Stimulated activated naive CD8-positive, alpha-beta T cell treated with anti-CD3 and anti-CD28 coated beads, Interleukin-15, Interleukin-2, amounts not matched to agents 100 U/mL and 50 U/mL, for 24 hours (primary cell): Measurements from ENCODE around the gene CCBE1.

ENCODE experiments used
- ATAC-seq: fragments of 150-1000 bp; cut with Tn5 transposase; one replicate; pipeline ENCODE4 v1.10.0; 2021
- DNase-seq: peaks from one replicate; pipeline ENCODE4 v3.0.0; 2021

The CCBE1 gene

GRCh38 chr18:59616501-59616900 lies 80.7 kb downstream of the CCBE1 start:
- DNase-seq (no peak), ATAC-seq (no peak)

GRCh38 chr18:59613903-59614302 lies 83.3 kb downstream of the CCBE1 start:
- no peak for DNase-seq
- ATAC-seq = no peak

DNA sequence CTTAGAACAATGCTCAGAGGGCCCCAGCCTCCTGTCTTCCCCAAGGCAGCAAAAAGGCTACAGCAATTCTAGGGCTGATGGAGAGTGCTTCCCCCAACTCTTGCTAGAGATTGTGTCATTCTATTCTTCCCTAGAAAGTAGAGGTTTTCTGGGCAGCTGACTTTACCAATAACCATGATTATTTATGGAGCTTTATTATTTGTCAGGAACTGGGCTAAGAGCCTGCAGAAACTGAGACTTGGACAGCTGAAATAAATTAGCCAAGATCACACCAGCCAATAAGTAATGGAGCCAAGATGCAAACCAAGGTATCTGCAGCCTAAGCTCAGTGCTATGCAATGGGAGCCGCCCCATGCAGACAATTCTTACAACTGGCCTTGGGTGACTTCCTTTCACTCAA lies 84.8 kb downstream of the CCBE1 start:
- DNase-seq (no peak), ATAC-seq (no peak)

DNA sequence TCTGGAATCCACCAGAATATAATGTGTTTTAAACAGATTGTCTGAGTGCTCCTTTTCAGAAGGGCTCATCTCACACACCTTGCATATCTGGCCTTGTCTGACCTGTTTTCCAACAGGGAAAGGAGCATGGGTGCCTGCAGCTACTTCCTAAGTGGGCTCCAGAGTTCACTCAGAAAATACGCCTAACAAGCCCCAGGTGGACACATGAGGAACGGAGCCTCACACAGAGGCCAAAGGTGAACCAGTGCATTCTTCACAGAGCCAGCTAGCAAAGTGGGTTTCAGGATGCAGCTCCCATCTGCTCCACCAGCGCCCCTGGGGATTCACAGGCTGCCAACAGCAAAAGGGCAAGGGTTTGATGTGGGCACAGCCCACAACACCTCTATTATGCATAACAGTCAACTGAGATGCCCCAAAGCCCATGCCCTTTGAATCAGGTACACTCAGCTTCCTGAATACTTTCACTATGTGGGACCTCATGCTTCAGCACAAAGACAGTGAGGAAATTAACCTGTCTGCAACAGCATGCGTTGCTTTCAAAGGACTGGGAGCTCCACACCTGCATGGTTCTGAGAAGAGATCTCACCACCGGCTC lies 86.6 kb downstream of the CCBE1 start:
- DNase-seq (no peak), ATAC-seq (no peak)

- no peak for ATAC-seq
- DNase-seq = no peak
Observed at GRCh38 chr18:59609654-59610053, 87.6 kb downstream of the CCBE1 start.

GRCh38 chr18:59607471-59607870 lies 89.8 kb downstream of the CCBE1 start:
- ATAC-seq (no peak), DNase-seq (no peak)

- ATAC-seq (no peak), DNase-seq (no peak)
Observed at GRCh38 chr18:59607078-59607379, 90.2 kb downstream of the CCBE1 start.

GRCh38 chr18:59606193-59607077 lies 90.8 kb downstream of the CCBE1 start:
- DNase-seq (no peak), ATAC-seq (no peak)

- no peak for ATAC-seq
- DNase-seq = no peak
Observed at GRCh38 chr18:59605633-59606192, 91.5 kb downstream of the CCBE1 start.

GRCh38 chr18:59604877-59605276 lies 92.3 kb downstream of the CCBE1 start:
- ATAC-seq = no peak

GRCh38 chr18:59597049-59597448 lies 100.2 kb downstream of the CCBE1 start:
- ATAC-seq (no peak), DNase-seq (no peak)

More at GRCh38 chr18:59604877-59605276, 92.3 kb downstream of the CCBE1 start:
- no peak for DNase-seq

GRCh38 chr18:59593291-59593717 lies 103.9 kb downstream of the CCBE1 start:
- no peak for ATAC-seq

DNA sequence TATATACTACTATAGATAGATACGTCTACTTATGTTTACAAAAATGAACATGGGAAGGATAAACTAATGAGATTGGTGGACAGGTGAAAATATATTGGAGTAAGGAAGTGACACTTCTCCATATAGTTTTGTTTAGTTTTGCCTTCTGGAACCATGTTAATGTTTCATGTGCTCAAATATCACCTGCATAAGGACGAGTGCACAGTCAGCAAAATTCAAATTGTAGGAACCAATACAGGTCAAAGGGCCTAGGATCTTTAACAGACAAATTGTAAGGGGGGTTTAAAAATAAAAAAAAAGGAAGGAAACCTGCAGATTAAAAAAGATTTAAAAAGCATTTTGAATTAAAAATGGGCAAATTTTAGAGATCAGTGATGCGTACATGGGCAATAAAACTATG lies 104.6 kb downstream of the CCBE1 start:
- DNase-seq = no peak
- ATAC-seq = no peak

More at GRCh38 chr18:59593291-59593717, 103.9 kb downstream of the CCBE1 start:
- DNase-seq = no peak

- no peak for ATAC-seq
- no peak for DNase-seq
Observed at GRCh38 chr18:59582395-59582794, 114.8 kb downstream of the CCBE1 start.

DNA sequence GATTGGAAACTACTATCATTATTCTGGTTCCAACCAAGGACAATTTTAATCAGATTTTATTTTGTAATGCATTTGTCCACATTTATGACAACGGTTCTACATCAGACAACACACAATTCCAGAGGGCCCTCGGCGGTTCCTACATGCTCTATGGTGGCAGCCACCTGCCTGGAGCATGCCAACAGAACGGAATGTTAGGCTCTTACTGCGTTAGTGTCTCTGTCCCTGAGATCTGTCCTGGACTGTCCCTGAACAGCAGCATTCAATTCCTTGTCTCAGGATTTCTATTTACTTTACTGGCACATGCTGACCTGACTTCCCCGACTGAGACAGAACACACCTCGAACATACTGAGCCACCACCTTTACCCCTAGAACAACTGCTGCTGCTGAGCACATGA lies 117.7 kb downstream of the CCBE1 start:
- ATAC-seq (no peak), DNase-seq (no peak)

DNA sequence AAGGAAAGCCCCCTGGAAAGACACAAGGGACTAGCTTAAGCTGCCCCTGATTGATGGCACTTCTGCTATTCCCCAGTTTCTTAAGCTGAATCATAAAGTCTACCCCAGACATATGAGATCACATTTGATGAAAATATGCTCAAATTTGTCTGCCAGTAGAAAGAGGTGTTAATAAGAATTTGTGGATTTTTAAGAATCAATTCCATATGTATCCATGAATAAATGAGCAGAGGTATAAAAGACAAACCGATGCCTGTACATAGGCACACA lies 119.9 kb downstream of the CCBE1 start:
- ATAC-seq (no peak), DNase-seq (no peak)

DNA sequence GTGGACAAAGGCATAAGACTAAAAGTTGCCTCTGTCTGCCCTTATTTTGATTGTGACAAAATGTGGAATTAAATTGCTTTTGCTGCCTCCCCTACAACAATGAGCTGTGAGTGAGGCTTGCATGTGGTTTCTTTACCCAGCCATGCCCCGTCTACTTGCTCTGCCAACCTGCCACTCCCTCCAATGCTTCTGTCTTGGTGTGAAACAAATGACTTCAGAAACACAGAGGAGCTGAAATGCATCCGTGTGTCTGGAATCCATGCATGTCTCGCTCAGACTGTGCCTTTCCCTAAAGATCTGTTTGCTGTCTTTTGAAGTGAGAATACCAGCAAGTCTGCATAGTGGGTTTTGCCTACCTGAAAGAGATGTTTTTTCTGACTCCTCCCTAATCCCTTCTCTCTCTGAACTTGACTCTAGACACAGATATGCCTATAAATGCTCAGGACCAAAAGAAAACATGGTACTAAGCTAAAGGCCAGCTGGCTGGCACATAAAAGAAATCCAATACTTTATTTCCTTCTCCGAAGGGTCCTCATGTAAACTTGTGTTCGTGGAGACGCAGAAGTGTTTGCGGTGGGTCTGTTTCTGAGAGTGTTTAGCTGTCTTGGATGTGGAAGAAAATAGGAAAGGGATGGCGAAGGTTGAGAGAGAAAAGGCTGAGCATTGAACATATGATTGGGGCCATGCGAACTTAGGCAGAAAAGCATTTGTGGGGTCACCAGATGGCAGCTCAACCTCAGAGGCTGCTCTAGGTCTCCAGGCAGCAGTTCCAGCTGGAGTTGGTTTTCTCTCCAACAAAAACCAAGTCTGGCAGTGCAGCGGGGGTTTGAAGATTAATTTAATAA lies 120.5 kb downstream of the CCBE1 start:
- no peak for ATAC-seq

GRCh38 chr18:59575995-59576394 lies 121.2 kb downstream of the CCBE1 start:
- ATAC-seq (no peak), DNase-seq (no peak)

More for the DNA sequence above, 120.5 kb downstream of the CCBE1 start:
- no peak for DNase-seq

GRCh38 chr18:59573962-59574361 lies 123.3 kb downstream of the CCBE1 start:
- no peak for DNase-seq

DNA sequence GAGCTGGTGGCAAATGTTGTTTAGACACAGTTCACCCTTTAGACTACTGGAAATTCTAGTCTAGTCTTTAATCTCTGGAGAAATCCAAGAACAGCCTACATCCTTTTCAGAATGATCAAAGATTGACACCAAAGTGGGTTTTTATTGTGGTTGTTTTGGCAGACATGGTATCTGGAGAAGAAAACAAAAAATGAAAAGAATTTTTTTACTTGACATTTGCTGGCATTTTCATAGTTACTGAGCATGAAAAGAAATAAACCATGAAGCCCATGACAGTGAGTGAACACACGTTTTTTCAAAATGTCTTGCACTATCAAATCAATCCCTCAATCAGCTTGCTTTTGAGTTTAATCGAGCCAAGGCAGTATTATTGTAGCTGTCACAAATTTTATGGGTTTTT lies 125.3 kb downstream of the CCBE1 start:
- DNase-seq = no peak
- ATAC-seq = no peak

More at GRCh38 chr18:59573962-59574361, 123.3 kb downstream of the CCBE1 start:
- no peak for ATAC-seq

GRCh38 chr18:59570796-59571195 lies 126.4 kb downstream of the CCBE1 start:
- ATAC-seq = no peak
- no peak for DNase-seq

- ATAC-seq = no peak
- no peak for DNase-seq
Observed at GRCh38 chr18:59570101-59570775, 127.0 kb downstream of the CCBE1 start.
